Left kidney (tissue), 2 donors: ENCODE measurements around the gene MYLIP. TPM values are rescaled to one million over a fixed set of nuclear protein-coding genes. Genes with fewer than 3 reads are reported as not detected.

Source experiments
- DNase-seq: peaks from one replicate; pipeline ENCODE4 v3.0.0-alpha.2; 2013
- polyA plus RNA-seq: library from polyadenylated mRNA; unstranded; fragments of 120-200 nt; gene quantifications from one replicate; pipeline ENCODE4 v1.2.1, GENCODE V29; 2013; ENCODE audit not compliant: insufficient read length

The MYLIP gene
- polyA plus RNA-seq, 1 donor, result 48.9 TPM

DNA sequence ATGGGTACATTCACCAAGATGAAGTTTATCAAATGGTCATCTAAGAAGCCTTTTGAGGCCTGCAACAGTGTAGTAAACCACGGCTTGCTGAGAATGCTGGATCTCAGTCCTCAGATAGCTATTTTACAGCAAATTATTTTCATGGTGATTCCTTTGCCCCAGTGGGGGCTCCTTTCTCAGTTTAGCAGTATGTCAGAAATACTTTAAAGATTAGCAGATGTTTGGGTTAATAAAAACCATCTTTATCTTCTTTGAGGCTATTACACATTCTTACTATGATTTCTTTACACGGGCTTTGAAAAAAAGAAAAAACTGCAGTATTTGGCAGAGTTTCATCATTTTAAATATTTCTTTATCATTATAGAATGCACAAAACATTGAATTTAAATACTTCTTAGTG lies 10.7 kb downstream of the MYLIP start:
- no peak for DNase-seq

DNA sequence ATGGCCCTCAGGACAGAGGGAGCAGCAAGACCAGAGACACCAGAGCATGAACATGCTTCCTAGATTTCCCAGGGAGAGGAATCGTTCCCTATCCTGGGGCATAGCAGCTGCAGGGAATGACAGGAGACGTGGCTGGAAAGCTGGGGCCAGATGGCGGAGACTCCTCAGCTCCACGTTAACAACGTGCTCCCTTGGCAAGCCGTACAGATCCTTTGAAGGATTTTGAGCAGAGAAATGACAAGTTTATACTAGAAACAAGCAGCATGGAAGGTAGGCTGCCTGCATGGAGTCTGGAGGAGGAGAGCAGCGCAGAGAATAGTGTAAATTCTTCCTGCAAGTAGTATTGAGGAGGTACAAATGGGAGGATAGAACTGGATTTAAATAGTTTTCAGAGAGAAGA lies 11.7 kb downstream of the MYLIP start:
- DNase-seq, result no peak

DNA sequence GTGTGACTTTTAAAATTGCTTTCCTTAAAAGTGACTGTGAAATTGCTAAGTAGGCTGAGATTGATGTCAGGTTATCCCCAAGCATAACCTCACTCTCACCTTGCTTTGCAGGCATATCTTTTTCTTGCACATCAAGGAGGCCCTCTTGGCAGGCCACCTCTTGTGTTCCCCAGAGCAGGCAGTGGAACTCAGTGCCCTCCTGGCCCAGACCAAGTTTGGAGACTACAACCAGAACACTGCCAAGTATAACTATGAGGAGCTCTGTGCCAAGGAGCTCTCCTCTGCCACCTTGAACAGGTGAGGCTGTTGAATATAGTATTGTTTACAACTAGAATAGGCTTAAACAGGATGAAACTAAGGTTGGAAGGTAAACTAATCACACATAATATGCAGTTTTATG lies 12.6 kb downstream of the MYLIP start:
- no peak for DNase-seq

DNA sequence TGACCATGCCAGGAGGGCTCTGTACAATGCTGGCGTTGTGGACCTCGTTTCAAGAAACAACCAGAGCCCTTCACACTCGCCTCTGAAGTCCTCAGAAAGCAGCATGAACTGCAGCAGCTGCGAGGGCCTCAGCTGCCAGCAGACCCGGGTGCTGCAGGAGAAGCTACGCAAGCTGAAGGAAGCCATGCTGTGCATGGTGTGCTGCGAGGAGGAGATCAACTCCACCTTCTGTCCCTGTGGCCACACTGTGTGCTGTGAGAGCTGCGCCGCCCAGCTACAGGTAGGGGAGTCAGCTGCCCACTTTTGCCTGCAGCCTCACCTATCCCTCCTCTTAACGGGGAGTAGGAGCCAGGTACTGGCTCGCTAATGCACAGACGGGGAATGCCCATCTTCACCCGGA lies 16.2 kb downstream of the MYLIP start:
- DNase-seq, result no peak

DNA sequence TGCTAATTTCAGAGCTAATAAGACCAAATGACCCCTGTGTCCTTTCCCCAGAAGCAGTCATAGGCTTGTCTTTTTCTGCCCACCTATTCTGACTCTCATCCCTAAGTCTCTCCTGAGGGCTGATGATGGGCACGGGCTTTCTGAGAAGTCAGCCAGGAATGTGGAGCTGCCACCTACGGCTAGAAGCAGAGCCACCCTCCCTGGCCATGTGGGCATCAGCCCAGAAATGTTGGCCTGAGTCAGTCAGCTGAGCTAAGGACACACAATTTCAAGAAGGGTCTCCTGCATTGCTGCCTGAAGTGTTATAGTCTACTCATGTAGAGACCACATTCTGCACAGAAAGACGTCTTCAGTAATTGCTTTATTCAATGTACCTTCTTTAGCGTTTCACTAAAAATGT lies 17.1 kb downstream of the MYLIP start:
- DNase-seq, result no peak

DNA sequence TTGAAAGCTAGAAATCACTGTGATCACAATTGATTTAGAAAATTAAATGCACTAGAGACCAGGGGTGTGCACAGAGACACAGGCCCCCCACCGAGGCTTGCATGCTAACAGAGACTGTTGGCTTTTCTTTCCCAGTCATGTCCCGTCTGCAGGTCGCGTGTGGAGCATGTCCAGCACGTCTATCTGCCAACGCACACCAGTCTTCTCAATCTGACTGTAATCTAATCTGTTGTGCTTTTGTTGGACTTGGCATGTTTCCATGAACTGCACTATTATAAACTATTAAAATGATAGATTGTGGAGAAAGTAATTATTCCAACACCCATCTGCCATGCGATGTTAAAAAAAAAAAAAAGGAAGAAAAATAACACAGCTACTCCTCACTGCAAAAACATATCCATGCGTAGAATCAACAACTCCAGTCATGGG lies 17.7 kb downstream of the MYLIP start:
- no peak for DNase-seq

DNA sequence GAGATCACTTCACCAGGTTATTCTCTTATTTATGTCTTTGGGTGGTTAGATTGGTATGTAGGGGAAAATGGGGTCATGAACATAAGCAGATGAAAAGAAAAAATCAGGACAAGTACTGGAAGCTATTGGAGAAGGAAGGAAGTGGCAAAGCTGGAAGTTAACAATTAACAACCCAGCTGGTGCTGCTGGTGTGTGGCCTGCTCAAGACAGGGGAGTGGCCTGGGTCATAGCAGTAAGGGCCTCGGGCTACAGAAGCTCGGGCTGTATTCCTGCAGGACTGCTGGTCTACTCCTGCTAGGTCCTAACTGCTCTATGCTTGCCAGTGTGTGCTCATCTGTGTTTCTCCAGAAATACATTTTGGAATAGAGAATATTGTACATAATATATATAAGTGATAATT lies 19.6 kb downstream of the MYLIP start:
- peak; percentile 51 for DNase-seq

DNA sequence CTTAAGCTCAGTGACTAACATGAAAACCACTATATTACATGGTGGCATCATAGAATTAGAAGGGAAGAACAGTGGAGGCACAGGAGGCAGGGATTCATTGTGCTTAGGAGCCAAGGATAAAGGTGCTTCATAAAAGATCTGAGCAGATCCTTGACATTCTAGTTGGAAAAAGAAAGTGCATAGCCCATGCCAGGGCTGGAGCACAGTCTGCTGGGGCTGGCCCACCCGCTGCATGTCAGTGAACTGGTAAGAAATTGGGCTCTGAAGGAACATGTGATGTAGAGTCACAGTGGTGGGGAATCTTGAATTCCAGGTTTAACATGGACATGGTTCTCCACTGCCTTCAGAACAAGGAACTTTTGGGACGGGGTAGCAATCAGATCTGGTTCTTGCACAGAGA lies 20.4 kb downstream of the MYLIP start:
- DNase-seq, result no peak

DNA sequence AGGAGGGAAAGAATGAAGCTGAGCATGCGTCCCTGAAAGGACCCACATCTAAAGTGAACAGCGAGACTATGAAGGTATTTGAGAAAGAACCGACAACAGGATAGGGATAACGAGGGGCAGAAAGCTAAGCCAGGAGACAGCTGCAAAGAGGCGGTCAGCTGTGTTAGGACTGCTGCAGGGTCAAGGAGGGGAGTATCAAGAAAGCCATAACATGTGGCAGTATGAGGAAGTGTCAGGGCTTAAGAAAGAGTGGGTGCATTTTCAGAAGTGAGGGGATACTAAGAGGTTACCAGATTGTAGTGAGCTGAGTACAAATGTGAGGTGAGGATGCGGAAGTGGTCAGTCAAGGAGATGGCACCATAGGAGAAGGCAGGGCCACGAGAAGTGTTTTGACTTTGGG lies 21.2 kb downstream of the MYLIP start:
- DNase-seq, result no peak

DNA sequence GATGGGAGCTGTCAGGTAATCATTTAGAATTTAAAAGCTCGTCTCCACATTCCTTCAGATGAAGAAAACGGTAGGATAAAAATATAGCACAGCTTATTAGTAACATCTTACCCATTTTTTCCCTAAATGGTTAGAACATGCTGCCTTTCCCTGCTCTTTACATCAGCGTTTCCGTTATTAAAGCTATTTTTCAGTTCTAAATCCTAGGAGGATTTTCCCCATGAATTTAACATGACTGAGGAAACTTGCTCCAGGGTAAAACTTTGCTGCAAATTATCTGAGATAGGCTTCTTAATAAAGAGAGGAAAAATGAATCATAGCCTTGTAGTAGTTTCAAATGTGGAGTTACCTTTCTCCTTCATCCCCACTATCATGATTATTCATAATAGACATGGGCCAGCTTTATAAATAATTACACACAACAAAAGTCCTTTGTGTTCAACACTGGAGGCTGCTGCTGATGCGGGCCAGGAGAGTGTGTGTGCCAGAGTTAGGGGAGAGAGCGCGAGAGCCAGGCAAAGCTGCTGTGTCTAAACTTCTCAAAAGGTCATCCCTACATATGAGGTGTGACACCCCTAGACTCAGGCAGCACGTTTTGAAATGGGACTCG lies 24.4 kb downstream of the MYLIP start:
- no peak for DNase-seq

DNA sequence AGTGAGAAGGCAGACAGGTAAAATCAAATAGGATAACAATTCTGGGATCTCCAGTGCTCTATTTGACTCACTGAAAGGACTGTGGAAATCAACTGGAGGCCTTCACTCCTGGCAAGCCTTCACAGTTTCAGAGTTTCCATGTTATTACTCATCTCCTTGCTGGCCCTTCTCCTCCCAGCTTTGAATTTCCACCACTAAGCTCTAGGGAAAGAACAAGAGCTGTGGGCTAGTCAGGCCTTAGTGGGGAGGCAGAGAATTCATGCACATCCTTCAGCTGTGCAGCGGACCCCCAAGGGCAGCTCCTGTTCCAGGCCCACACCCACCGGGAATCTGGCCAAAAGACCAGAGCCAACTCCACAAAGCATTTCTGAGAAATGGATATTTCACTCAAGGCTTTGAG lies 26.0 kb downstream of the MYLIP start:
- DNase-seq, result no peak

DNA sequence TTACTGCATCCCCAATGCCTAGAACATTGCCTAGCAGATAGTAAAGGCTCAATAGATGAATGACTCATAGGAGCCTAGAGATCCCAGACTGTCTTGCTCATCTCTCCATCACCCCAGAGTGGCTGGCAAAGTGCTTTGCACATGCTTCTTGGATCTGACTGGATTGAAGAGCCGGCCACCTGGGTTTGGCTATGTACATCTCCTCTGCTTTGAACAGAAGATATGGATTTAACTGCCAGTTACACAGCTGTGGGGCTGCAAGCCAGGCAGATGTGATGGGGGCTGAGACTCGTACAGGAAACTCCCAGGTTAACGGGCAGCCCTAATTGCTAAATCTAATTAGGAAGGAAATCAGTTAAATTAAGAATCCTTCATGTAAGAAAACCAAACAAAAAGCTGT lies 28.6 kb downstream of the MYLIP start:
- DNase-seq, result no peak

DNA sequence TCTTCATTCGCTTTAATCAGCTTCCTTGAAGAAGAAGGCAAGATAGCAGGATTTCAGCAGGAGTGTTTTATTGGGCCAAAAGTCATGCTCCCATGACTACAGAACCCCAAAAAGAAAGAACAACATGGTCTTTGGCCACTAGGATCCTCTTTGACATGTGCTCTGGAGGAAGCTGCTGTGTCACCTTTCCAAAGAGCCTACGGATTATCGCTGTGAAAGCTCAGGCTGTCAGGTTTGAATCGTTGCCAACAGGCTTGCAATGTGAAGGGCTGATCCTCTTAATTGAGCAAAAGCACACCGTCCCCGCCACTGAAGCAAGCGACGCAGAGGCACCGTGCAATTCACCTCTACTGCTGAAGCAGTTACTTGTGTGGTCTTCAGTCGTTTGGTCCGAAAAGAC lies 29.0 kb downstream of the MYLIP start:
- no peak for DNase-seq

DNA sequence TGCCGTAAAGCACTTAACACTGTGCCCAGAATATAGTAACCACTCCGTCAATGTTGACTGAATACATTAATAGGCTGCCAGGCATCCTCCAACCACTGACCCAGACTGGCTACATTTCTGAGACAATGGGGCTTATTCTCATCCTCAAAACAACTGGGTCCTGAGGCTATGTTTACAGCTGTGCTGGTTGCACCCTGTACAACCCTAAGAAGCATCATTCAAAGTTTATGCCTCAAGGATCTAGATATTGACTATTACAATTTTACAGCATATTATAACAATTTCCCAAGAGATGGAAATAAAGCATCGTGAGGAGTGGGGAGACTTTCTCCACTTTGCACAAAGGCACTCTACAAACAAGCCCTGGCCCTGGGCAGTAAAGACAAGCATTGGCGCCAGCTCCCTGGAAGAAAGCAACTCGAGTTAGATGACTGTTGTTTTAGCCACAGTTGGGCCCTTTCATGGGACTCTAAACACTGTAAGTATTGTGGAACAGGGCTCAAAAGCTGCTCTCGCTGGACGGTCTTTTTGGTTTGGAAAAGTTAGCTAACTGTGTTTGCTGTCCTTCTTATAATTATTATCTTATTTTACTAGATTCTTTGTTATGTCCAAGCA lies 30.2 kb downstream of the MYLIP start:
- DNase-seq, result no peak

DNA sequence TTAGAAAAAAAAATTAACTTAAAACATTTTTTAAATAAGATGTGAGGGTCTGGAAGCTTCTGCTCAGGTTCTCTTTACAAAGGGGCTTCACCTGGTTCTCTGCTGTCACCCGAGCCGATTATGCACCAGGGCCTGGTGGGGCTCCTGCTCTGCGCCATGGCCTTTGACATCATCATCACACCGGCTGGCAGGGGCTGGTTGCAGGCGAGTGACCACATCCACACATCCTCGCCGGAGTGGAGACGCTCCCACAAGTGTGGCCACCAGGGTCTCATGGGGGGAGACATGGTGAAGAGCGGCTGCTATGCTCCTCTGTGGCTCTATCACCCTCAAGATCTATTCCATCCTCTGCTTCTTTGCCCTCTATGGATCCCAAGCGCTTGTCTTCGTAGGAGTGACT lies 31.9 kb downstream of the MYLIP start:
- no peak for DNase-seq

DNA sequence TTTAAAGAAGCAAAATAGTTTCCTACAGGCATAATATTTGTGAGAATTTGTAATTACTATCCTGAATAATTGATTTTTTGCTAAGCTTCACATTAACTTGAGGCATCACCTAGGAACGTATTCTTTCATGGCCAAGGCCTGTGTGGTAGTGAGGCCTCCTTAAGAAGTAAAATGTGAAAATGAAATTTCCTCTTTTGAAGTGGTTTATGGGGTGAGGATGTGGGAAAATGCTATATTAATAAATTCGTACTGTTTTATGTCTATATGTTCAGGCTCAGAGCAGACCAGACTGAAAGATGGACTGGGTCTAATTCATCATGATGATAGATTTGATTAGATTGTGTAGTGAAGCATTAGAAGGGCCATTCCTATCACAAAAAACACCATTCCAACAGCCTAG lies 33.1 kb downstream of the MYLIP start:
- no peak for DNase-seq

DNA sequence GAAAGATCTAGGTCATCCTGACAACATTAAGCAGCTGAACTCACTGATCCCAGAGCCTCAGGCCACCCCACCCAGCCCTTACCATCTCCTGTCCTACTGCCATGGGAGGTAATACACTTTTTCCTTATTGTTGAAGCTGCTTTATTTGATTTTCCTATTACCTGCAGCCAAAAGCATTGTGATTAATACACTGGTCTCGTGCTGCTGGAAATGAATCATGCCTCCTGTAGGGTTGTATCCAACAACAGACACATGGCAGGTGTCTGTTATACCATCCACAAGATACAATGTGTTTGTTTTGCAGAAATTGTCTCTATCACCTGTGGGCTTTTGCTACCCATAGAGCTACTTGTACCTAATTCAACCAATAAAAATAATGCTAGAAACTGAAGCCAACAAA lies 34.2 kb downstream of the MYLIP start:
- DNase-seq, result no peak

DNA sequence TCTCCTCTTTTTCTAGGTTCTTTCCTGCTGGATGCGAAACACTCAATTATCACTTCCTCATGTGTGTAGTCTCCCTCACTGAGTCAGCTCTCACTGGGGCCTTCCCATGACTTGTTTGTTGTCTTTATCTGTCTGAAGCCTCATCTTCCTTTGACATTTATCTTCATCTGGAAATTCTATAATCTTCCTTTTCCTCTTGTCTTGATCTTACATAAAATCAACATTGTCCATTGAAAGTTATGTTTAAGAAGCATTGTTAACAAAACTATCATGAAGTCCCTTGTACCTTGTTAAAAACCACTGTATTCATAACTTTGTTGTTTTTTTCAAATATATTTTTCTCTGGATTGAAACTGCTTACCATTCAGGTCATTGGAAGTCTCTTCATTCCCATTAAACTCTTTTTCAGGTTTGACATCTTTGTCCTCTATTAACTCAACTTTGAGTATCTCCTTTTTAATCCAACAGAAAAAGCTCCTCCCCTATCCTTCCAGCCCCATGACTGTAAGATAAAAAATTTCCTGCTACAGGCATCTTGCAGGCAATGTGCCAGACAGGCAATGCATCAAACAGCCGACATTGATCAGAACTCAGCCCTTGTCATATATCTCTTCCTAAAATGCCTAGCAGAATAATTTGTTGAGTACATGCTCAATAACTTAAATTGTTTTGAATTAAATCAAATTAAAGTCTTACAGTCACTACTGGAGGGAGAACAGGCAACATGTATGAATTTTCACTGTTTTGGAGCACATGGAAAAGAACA lies 34.8 kb downstream of the MYLIP start:
- no peak for DNase-seq

DNA sequence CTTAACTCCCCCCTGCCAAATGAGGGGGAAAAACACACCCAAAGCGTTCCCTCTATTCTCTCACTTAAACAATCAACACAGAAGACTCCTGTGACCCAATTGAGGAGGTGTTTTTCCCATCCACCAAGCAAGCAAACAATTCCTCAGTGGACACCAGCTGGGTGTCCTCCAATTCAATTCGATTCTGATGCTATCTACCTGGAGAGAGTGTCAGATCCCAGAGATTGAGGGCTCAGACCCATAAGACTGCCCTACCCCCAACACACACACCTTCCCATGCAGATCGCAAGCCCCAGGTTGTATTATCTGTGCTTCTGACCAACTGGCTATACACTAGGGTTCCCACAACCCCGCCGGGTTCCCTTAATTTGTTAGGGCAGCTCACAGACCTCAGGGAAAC lies 36.8 kb downstream of the MYLIP start:
- DNase-seq, result no peak

DNA sequence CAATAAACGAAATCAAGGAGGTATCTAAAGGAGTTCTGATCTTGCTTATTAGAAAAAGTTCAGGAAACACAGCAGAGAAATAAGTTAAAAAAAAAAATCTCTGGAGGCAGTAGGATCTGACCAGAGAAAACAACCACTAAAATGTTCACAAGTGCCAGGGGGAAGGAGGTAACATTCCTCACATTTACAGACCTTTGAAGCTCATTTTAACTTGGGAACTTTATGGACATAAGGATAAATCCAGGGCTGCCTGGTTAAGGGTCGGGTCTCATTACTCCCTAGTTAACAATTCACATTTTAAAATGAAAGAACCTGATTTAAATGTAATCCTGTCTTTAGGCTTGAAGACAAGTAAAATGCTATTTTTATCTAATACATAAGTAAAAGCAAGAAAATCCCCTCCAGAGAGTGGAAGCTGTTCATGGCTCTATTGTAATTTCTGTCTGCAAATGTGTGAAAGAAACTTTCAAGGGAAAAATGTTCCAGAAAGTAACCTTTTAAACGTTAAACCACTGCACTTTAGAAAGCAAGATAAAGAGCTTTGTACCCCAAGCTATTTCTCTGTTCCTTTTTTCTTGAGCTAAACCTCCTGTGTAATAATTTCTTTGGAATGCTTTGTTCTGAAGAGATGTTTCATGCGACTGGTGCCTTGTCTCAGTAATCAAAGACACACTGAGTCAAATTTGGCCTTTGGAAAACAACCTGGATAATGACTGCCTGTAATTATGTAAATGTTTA lies 38.2 kb downstream of the MYLIP start:
- DNase-seq, result no peak

DNA sequence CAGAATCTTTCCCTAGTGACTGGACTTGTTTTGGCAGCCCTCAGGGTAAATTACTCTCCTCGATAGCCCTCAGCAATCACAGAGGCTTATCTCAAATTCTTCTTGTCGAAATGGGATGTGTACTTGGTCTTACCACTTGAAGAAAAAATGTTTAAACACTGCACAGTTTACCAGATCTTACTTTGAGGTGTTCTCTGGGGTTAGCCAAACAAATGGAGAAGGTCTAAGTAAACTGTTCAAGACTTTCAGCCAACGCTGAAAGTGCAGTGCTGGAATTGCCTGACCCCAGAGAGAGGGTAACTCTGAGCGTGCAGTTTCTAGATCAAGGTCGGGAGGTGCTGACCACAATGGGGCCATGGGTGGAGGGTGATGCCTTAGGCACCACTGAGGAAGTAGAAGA lies 39.2 kb downstream of the MYLIP start:
- no peak for DNase-seq

DNA sequence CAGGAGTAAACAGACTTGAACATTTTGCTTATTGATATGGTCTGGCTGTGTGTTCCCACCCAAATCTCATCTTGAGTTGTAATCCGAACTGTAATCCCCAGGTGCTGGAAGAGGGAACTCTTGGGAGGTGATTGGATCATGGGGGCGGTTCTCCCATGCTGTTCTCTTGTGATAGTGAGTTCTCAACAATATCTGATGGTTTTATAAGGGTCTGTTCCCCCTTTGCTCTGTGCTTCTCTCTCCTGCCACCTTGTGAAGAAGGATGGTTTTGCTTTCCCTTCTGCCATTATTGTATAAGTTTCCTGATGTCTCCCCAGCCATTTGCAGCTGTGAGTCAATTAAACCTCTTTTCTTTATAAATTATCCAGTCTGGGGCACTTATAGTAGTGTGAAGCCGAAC lies 40.0 kb downstream of the MYLIP start:
- no peak for DNase-seq

DNA sequence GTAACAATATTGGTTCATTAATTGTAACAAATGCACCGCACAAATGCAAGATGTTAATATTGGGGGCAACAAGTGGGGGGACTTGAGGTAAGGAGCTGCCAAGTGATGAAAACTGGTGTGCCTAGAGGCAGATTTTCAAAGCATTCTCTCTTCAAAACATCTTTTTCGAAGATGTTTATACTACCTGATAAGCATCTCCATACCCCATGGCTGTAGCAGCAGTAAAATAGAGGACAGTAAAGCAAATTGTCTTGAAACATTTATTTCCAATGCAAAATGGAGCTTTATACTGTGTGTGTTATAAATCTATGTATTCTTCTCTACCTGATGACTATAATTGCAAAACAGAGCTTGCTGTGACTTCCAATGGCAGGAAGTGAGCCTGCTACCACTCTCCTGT lies 42.5 kb downstream of the MYLIP start:
- DNase-seq, result no peak
